ENCODE data around the gene CSNK1G1.

DNA sequence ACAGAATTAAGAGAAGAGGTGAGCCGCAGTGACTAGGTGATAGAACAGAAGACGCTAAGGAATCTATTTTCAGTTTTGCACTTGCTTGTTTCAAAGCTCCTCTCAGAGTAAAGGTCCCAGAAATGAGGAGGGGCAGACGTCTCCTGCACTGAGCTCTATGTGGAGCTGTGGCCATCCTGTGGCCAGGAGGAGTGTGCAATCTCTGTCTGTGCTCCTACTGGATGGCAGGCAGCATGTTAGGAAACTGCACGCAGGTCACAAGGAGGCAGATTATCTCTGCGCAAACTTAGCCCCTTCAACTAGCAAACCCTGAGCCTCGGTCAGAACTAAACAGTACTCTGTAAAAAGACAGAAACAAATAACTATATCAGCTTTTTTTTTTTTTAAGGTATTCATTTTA is 162.0 kb downstream of the CSNK1G1 start:
- TF ChIP-seq, protein P1, sequence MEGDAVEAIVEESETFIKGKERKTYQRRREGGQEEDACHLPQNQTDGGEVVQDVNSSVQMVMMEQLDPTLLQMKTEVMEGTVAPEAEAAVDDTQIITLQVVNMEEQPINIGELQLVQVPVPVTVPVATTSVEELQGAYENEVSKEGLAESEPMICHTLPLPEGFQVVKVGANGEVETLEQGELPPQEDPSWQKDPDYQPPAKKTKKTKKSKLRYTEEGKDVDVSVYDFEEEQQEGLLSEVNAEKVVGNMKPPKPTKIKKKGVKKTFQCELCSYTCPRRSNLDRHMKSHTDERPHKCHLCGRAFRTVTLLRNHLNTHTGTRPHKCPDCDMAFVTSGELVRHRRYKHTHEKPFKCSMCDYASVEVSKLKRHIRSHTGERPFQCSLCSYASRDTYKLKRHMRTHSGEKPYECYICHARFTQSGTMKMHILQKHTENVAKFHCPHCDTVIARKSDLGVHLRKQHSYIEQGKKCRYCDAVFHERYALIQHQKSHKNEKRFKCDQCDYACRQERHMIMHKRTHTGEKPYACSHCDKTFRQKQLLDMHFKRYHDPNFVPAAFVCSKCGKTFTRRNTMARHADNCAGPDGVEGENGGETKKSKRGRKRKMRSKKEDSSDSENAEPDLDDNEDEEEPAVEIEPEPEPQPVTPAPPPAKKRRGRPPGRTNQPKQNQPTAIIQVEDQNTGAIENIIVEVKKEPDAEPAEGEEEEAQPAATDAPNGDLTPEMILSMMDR (conservative IDR thresholded peaks at IDR 0.05): no peak
- no peak for TF ChIP-seq EZH2 (IDR thresholded peaks at IDR 0.05; ENCODE audit: low read depth)
